WTC11 (cell line): ENCODE data around the gene PCDH9.

ENCODE experiments used
- CREM ChIP-seq: sonication (generic); formaldehyde crosslinking; IDR thresholded peaks from 2 replicates; pipeline ENCODE4 v1.8.1; 2022; ENCODE audit warnings: mild to moderate bottlenecking, missing genetic modification reagents, moderate library complexity
- CTCF ChIP-seq: fragments of 200-600 bp; IDR thresholded peaks from 2 replicates; pipeline ENCODE4 v1.8.0; 2022; ENCODE audit warnings: antibody characterized with exemption
- ZNF232 ChIP-seq: sonication (generic); formaldehyde crosslinking; IDR thresholded peaks from 2 replicates; pipeline ENCODE4 v1.8.0; 2022; ENCODE audit warnings: mild to moderate bottlenecking, missing genetic modification reagents
- TF ChIP-seq, protein P1 (sequence below): sonication (generic); formaldehyde crosslinking; IDR thresholded peaks from 2 replicates; pipeline ENCODE4 v1.8.1; 2023; ENCODE audit warnings: mild to moderate bottlenecking, missing genetic modification reagents, borderline replicate concordance

DNA sequence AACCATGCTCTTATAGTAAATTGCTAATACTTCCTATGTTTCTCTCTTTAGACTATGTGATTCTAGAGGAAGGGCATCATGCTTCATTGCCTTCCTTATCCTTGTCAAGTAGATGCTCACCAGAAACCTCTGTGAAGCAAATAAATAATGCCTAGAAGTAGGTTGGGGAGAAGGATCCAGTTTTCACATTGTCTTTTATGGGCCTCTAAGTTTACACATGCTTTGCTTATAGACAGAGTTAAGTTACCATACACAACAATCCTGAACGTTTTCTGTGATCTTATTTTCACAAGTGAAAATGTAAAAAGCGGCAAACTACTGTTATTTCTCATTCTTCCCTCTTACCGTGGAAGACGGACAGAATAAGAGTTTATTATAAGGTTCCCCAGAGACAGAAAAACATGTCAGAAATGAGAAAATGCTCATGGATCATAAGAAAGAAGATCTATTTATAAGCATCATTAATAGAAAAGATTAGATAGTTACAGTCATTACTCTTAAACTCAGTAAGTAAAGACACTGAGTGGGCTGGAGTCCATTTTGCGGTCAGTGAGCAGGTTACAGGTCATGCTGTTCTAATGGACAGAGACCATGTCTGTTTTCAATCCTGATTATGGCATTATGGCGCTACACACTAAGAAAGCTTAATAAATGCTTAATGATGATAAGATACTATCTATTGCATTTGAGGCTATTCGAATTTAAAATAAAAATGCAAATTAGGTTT, 723.9 kb downstream of the PCDH9 start:
- TF ChIP-seq, protein P1, sequence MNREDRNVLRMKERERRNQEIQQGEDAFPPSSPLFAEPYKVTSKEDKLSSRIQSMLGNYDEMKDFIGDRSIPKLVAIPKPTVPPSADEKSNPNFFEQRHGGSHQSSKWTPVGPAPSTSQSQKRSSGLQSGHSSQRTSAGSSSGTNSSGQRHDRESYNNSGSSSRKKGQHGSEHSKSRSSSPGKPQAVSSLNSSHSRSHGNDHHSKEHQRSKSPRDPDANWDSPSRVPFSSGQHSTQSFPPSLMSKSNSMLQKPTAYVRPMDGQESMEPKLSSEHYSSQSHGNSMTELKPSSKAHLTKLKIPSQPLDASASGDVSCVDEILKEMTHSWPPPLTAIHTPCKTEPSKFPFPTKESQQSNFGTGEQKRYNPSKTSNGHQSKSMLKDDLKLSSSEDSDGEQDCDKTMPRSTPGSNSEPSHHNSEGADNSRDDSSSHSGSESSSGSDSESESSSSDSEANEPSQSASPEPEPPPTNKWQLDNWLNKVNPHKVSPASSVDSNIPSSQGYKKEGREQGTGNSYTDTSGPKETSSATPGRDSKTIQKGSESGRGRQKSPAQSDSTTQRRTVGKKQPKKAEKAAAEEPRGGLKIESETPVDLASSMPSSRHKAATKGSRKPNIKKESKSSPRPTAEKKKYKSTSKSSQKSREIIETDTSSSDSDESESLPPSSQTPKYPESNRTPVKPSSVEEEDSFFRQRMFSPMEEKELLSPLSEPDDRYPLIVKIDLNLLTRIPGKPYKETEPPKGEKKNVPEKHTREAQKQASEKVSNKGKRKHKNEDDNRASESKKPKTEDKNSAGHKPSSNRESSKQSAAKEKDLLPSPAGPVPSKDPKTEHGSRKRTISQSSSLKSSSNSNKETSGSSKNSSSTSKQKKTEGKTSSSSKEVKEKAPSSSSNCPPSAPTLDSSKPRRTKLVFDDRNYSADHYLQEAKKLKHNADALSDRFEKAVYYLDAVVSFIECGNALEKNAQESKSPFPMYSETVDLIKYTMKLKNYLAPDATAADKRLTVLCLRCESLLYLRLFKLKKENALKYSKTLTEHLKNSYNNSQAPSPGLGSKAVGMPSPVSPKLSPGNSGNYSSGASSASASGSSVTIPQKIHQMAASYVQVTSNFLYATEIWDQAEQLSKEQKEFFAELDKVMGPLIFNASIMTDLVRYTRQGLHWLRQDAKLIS (CRISPR knock-in tag), result no peak
- TF ChIP-seq CTCF (no peak), ZNF232 (CRISPR knock-in tag) (no peak), CREM (CRISPR knock-in tag) (no peak)
